Stimulated activated CD4-positive, alpha-beta T cell treated with anti-CD3 and anti-CD28 coated beads, Interleukin-15, amount 100 ng/mL, for 24 hours (primary cell): ENCODE measurements around the gene KLK7.
"Not testable (repeated sequence)": the region's sequence is repeated elsewhere in the genome, so short reads cannot be mapped to it uniquely, and the experiment has no call there.

Source experiments
- DNase-seq: peaks from one replicate; pipeline ENCODE4 v3.0.0-alpha.2; 2020

Gene KLK7

DNA sequence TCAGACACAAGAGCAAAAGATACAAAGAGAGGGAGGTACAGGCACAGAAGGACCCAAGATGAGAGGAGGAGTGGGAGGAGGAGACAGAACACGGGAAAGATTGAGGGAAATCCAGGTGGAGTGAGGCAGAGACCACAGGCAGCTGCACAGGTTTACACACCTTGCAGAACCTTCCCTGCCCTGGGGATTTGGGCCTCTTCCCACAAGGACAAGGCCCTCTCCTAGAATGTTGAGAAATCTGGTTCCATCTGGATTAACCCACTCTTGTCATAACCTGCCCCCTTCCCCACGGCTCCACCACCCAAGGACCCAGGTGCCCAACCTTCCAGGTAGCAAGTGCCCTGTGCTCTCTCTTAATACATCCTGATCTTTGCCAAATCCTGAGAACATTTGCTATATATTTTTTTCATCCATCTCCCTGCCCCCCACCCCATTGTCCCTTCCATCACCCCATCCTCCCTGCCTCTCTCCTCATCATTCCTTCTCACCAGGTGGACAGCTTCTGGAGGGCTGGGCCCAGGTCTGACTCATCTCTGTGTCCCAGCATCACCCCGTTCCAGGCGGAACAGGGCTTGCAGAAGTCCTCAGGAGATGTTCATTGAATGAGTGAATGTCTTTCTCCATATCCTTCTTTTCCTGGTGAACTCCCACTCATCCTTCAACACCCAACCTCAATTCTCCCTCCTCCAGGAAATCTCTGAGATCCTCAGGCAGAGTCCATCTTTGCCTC lies 26.5 kb upstream of the KLK7 start:
- no peak for DNase-seq

DNA sequence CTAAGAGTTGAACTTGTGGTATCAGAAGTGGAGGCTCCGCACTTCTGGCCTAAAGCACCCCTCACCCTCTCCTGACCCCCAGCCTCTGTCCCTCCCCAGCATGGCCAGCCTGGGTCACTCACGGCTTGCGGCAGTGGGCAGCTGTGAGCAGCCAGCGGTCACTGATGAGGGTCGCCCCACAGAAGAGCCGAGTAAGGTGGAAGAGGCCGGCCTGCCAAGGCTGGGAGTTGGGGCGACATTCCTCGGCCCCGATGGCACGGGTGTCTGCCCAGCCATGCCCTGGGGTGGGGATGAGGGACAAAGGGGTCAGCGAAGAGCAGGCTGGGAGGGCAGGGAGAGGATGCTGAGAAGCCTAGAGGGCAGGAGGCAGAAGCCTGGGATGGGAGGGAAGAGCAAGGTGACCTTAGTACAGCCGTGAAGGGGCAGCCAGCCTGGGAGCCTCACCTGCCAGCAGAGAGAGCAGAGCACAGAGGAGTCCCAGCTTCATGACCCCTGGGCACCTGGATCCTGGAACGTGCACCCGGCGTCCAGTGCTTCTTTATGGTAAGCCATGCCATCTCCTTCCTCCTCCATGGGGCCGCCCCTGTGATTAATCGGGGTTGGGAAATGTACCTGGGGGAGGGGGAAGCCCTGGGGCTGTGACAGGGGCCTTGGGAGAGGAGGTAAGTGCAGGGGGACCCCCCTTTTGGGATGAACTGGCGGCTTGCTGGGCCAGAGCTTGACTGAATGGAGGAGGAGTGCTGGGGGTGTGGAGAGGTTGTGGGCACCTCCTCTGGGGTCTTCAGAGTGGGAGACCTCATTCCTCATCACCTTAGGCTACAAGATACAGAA lies 25.6 kb upstream of the KLK7 start:
- DNase-seq = no peak

DNA sequence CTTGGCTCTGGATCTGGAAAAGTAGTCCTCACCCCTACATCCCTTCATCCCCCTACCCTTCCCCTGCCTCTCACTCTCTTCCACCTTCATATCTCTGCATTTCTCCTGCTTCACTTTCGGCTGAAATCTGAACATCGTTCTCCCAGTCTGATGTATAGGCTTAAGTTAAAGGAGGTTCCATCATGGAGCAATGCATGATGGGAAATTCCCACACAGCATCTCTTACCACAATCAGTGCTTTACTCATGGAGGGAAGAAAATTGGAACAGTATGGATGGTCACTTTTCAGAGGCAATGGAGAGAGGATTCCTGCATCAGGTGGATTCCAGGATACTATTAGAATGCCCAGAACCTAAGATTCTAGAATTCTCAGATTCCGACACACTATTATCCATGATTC lies 23.8 kb upstream of the KLK7 start:
- DNase-seq = no peak

DNA sequence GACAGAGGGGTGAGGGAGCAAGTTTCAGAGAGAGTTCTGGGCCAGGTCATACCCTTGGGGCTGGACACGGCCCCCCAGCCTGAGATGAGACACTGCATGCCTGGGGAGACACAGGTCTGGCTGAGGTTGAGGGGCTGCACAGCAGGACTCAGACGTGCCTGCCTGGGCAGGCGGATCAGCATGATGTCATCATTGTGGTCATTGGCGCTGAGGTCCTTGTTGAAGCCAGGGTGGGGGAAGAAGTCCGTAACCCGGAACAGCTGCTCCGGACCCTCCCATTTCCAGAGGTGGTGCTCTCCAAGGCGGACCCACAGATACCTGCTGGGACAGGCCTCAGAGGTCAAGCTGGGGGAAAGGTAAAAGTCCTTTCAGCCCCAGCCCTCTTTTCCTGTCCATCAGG lies 22.7 kb upstream of the KLK7 start:
- DNase-seq = no peak

DNA sequence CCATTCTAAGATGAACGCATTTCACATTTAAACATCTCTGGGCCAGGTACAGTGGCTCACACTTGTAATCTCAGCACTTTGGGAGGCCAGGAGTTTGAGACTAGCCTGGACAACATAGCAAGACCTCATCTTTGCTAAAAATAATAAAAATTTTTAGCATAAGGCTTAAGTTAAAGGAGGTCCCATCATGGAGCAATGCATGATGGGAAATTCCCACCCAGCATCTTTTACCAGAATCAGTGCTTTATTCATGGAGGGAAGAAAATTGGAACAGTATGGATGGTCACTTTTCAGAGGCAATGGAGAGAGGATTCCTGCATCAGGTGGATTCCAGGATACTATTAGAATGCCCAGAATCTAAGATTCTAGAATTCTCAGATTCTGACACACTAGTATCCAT lies 21.5 kb upstream of the KLK7 start:
- no peak for DNase-seq

DNA sequence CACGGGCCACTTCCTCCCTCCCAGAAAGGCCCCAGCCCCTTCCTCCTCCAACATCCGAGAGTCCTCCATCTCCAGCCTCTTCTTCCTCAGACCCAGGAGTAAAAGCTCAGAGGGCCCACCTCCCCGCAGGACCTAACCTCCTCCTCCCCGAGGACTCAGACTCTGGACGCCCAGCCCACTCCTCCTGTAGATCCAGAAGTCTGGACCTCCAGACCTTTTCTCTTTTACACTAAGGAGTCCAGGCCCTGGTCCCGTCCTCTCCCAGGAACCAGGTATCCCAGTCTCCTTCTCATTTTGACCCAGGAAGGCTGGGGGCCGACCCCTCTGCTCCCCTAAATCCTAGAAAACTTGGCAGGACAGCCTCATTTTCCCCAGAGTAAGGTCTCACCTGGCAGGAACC lies 19.6 kb upstream of the KLK7 start:
- no peak for DNase-seq

DNA sequence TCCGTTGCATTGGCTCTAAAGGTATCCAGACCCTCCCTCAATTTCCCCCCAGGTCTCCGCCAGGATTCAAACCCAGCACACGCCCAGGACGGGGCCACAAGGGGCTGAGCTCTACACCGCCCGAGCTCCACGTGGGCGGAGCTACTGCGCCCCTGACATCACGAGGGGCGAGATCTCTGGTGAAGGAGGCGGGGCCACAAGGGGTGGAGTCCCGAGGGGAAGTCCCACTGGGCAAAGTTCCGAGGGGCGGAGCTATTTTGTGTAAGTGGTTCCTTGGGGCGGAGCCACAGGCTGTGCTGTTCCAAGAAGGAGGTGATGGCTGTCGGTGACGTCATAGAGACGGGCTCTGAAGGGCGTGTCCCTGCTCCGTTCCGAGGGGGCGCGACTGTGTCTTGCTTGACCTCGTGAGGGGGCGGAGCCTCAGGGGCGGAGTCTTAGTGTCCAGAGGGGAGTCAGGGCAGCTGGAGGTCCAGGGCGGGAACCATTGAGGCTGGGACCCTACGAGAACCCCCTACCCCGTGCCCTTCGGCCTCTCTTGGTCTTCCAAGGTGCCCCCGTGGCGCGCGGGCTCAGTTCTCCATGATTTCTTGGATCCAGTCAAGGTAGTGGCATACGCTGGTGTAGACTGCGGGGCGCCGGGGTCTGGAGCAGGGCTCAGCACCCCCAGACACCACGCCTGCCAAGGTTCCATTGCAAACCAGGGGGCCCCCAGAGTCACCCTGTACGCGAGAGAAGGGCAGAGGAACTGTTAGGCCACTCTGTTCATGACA lies 19.0 kb upstream of the KLK7 start:
- peak; percentile 54 for DNase-seq

DNA sequence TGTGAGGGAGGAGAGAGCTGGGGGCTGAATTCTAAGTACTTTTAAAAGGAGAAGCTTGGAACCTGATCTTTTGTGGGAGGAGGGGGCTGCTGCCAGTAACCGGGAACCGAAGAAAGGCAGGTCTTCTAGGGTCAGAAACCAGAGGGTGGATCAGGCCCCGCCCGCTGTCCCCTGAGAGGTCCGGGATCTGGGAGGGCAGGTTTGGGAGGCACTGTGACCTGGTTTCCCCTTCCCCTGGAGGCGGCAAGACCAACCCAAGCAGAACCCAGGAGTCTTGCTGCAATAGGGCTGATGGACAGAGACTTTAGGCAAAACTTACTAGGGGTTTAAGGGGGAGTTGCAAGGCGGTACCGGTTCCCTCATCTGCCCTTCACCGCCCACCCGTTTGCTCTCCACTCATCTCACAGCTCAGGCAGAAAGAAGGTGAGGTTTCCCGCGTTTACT lies 18.4 kb upstream of the KLK7 start:
- DNase-seq = no peak

DNA sequence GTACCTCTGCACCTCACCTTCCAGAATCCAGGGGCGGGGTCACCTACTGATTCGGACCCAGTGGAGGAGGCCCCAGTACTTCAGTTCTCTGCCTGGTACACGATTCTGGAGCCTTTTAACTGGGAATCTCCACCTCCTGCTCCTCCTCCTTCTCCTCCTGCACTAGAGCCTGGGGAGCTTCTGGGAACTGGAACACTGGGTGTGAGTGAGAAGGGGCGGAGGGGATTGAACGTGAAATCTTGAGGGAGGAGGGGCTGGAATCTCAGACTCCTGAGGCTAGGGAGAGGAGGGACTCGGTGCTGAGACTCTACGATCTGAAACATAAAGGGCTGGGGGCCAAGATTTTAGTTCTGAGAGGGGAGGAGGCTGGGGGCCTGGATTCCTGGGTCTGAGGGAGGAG lies 17.8 kb upstream of the KLK7 start, which contains the start of gene KLK8:
KLK8 (minus strand) TSS at position 90 of the 400 bp plus-strand sequence. CDS start 437 bp downstream, outside the sequence.
- DNase-seq = no peak

DNA sequence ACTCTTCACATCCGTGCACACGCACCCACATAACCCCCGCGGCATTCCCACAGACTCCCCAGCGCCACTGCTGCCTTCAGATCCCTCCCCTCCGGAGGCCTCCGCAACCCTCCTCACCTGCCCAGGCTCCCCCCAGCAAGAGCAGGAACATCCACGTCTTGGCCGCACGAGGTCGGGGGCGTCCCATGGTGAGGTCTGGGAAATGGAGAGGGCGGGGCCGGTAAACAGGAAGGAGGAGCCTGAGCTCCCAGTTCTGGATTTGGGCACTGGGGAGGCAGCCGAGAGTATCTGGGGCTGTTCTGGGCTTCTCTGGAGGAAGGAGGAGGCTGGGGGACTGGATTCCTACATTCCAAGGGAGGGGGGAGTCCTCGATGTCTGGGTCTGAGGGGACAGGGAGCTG lies 17.3 kb upstream of the KLK7 start:
- no peak for DNase-seq

DNA sequence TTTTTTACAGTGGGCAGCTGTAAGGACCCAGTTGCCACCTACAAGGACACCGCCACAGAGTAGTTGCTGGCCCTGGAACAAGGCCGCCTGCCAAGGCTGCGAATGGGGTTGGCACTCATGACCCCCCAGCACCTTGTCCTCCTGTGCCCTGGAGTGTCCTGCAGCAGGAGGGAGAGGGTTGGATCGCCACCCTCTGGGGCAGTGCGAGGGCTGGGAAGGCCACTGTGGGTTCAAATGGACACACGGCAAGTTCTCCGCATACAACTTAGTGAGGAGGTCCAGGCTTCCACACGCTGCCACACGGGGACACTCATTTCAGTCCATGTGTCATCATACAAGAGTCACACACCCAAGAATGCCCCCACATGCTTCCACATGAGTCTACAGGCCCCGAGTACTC lies 16.7 kb upstream of the KLK7 start:
- no peak for DNase-seq

DNA sequence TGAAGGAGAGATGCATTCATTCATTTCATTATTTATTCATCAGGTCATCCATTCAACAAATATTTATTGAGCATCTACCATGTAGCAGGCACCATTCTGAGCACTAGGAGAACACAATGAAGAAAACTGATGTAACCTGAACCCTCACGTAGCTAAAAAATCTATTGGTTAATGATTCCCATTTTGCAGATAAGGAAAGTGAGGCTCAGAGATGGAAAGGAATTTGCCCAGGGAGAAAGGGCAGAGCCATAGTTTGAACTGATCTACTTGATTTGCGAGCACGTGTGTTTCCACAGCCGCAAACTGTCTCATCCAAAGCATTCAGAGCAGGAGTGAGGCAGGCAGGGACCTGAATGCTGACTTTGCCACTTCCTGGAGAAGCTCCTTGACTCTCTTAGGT lies 15.0 kb upstream of the KLK7 start:
- DNase-seq = no peak

DNA sequence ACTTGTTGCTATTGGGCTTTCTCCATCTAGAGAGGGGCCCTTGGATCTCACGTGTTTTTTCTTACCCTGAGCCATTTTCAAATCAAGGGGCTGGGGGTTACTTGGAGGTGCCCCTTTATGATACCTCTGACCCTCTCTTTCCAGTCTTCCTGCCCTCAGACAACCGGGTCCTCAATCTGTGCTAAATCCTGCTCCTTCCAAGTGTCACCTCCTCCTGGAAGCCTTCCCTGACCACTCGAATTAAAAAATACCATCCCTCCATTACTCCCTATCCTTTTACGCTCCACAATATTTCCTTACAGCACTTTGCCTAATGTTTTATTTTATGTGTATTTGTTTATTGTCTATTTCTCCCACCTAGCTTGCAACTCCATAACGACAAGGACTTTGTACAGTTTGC lies 14.3 kb upstream of the KLK7 start:
- DNase-seq = no peak

DNA sequence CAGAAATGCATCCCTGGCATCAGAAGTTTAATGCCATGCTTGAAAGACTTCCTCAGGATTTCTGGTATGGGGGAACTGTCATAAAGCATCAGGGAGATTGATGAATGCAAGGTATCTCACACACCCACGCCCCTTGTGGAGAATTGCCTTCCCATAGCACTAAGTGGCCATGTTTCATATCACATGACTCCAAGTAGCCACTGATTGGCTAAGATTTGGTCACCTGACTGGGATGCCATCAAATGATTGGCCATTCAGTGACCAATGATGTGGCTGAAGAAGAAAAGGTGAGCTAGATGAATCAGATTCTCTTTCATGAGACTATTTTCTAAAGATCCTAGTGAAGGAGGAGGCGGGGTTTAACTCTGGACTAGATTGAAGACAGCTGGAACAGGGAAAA lies 10.4 kb upstream of the KLK7 start:
- DNase-seq = no peak

DNA sequence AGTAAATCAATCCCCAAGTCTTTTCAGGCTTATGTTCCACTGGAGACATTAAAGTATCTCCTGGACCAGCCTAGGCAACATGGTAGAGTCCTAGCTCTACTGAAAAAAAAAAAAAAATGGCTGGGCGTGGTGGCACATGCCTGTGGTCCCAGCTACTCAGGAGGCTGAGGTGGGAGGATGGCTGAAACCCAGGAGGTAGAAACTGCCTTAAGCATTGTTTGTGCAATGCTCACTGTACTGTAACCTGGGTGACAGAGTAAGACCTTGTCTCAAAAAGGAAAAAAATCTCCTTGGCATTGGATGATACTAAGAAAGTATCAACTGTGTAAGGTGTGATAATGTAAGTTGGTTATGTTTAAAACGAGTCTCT lies 8.9 kb upstream of the KLK7 start:
- DNase-seq = no peak

DNA sequence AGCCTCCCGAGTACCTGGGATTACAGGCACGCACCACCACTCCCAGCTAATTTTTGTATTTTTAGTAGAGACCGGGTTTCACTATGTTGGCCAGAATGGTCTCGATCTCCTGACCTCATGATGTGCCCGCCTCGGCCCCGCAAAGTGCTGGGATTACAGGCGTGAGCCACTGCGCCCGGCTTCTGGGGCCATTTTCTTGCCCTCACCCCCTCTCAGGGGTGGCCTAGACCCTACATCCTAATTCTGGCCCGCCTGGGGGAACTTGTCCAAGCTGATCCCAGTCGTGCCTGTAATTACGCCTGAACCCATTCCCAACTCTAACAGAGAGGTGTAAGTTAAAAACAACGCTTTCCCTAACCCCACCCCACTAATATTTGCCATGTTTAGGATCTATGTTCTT lies 699 bp upstream of the KLK7 start:
- DNase-seq = not testable (repeated sequence)

DNA sequence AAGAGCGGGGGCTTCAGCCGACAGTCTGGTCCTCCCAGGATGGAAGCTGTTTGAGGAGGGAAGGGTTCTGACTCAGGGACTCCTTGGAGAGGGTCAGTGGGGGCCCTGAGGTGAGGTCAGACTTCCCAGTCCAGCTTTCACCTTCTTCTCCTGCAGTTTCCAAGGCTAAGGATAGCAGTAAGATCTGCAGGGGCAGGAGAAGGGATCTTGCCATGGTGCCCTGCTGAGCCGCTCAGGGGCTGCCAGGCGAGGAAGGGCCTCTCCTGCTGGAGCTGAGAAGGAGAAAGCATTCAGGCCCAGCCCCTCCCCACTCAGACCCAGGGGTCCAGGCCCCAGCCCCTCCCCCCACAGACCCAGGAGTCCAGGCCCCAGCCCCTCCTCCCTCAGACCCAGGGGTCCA lies 1.5 kb downstream of the KLK7 start:
- DNase-seq = no peak

DNA sequence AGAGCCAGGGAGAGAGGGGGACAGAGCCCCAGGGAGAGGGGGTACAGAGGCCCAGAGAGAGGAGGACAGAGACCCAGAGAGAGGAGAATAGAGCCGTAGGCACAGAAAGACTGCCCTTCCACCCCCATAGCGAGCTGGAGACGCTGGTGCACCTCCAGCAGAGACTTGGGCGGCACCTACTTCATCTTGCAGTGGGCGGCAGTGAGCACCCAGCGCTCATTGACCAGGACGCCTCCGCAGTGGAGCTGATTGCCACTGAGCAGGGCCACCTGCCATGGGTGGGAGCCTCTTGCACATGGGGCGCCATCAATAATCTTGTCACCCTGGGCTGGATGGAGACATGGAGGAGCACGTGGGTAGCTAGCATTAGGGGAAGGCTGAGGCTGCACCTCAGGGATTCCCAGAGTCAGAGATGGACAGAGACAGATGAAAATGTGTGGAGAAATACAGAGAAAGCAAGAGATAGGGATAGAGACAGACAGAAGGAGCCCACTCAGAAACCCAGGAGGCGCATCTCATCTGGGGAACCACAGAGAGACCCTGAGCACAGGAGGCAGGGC lies 2.0 kb downstream of the KLK7 start:
- no peak for DNase-seq

DNA sequence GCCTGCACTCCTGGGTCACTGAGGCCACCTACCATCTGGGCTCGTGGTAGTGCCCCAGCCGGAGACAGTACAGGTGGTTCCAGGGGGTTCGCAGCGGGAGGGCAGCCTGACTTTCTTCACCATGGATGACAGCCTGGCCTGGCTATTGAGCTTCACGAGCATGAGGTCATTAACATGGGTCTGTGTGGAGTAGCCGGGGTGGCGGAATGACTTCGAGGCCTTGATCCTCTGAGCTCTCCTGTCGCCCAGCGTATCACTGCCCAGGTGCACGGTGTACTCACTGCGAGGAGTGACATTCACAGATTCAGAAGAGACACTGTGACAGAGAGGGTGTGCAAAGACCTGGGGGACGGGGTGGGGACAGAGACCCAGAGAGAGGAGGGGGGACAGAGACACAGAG lies 3.5 kb downstream of the KLK7 start:
- no peak for DNase-seq

DNA sequence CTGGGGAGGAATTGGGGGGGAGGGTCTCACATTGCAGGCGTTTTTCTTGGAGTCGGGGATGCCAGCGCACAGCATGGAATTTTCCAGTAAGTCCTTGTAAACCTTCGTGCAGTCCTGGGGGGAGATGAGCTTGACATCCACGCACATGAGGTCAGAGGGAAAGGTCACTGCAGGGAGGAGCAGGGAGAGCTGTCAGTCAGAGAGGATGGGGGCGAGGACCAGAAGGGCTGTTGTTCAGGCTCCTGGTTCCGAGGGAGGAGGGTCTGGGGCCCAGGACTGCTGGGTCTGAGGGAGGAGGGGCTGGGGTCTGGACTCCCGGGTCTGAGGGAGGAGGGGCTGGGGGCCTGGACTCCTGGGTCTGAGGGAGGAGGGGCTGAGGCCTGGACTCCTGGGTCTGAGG lies 4.0 kb downstream of the KLK7 start:
- no peak for DNase-seq

DNA sequence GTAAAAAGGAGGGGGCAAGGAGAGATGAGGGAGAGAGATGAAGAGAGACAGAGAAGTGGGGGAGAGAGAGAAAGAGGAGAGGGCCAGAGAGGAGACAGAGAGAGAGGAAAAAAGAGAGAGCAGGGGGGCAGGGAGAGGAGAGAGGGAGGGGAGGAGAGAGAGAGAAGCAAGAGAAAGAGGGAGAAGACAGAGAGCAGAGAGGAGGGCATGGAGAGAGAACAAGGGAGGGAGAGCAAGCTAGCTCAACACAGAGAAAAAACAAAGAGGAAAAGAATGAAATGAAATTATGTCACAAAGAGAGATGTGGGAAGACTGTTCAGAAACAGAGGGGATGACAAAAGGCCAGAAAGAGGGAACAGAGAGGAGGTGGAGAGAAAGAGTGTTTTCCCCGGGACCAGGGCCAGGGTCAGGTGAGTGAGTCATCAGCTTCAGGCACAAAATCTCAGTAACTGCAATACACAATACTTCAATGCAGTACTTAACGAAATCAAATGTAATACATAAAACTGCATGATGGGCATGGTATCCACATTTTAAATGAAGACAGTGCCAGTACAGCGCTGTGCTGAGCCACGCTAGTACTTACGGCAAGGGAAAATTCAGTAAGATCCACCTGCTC lies 4.8 kb downstream of the KLK7 start:
- no peak for DNase-seq

DNA sequence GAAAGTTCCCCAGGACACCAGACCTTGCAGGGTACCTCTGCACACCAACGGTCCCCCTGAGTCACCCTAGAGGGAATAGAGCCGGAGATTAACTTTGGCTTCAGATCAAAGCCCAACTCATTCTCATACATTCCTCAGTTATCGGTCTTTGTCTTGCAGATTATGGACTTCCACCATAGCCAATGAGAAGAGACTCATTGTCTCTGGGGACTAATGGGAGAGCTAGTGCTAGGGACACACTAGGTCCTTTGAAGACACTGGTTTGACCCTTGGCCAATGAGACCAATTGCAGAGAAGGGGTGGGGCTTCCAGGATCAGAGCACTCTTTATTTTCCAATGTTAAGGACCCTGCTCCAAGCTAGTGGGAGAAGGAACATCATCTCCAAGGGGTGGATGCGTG lies 6.1 kb downstream of the KLK7 start:
- no peak for DNase-seq

DNA sequence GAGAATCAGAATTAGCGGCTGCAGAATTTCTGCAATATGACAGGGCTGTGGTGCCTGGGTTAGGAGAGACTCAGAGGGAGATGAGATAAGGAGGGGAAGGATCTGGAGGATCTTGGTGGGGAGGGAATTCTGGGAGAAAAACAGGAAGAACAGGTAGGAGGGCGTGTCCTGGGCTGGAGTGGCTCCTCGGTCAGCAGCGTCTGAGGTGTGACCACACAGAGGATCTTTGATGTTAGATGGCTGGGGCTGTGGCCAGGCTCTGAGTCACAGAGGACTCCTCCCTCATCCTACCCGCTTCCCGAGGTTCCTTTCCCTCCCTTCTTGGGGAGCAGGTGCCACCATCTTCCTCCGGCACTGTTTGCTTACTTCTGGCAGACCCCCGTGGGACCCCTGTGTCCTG lies 8.0 kb downstream of the KLK7 start:
- no peak for DNase-seq
